H1 (cell line): Measurements from ENCODE around the gene NELL2. TPM values are rescaled to one million over a fixed set of nuclear protein-coding genes. Genes with fewer than 3 reads are reported as not detected.

Experiments used
- CTCF ChIA-PET: fragments of 300-600 bp; sonication (Branson Sonifier 250); formaldehyde crosslinking; loops from one replicate; lab custom pipeline; 2021; ENCODE audit not compliant: partially characterized antibody; lab: Charles Lee
- POLR2A ChIA-PET: fragments of 300-600 bp; sonication (Branson Sonifier 250); formaldehyde crosslinking; loops from one replicate; lab custom pipeline; 2021; ENCODE audit warnings: inconsistent platforms; ENCODE audit not compliant: partially characterized antibody; lab: Charles Lee
- DNase-seq, 2 experiments: peaks; one replicate each; pipeline versions ENCODE4 v3.0.0 to v3.0.0-alpha.2; 2010 to 2022; ENCODE audit warnings: low spot score in 2 of 2, low read depth in 1 of 2, mixed read lengths in 1 of 2
- FAIRE-seq: peaks from 2 replicates; lab custom pipeline; 2011; peaks lifted over from hg19 to GRCh38; lab: Jason Lieb, UNC
- H2AFZ ChIP-seq: 2 replicates; pipeline ENCODE4 v1.8.1; 2012; ENCODE audit warnings: low read length, inconsistent platforms
- H2AK5ac ChIP-seq: 2 replicates; pipeline ENCODE4 v1.6.1; 2013; ENCODE audit warnings: low read depth, low read length
- H2BK120ac ChIP-seq: replicated peaks from 2 replicates; pipeline ENCODE3; 2013; ENCODE audit warnings: low read depth, low read length, inconsistent platforms
- H2BK12ac ChIP-seq: 2 replicates; pipeline ENCODE4 v1.6.1; 2013; ENCODE audit warnings: low read depth, low read length
- H2BK15ac ChIP-seq: 2 replicates; pipeline ENCODE4 v1.6.1; 2013; ENCODE audit warnings: low read length
- H2BK20ac ChIP-seq: 2 replicates; pipeline ENCODE4 v1.6.1; 2013; ENCODE audit warnings: low read length
- H2BK5ac ChIP-seq: 2 replicates; pipeline ENCODE4 v1.6.1; 2013; ENCODE audit warnings: low read depth, low read length
- H3K14ac ChIP-seq: 2 replicates; pipeline ENCODE4 v1.6.1; 2013; ENCODE audit warnings: inconsistent platforms; ENCODE audit not compliant: insufficient read length
- H3K18ac ChIP-seq: 2 replicates; pipeline ENCODE4 v1.6.1; 2013; ENCODE audit warnings: low read length; ENCODE audit errors: extremely low read depth
- H3K23ac ChIP-seq: 2 replicates; pipeline ENCODE4 v1.6.1; 2013; ENCODE audit warnings: inconsistent platforms; ENCODE audit not compliant: insufficient read length
- H3K23me2 ChIP-seq: 2 replicates; pipeline ENCODE4 v1.6.1; 2013; ENCODE audit warnings: low read depth, low read length
- H3K27ac ChIP-seq: 2 replicates; pipeline ENCODE4 v1.6.1; 2011; ENCODE audit warnings: low read depth, low read length, inconsistent platforms
- H3K27me3 ChIP-seq, 4 experiments: replicated peaks in 1 of 4; 1 replicate in 1 of 4; 2 replicates in 3 of 4; pipeline versions ENCODE4 v1.6.1 to v1.8.1; 2011 to 2013; ENCODE audit warnings: low read length in 3 of 4, mild to moderate bottlenecking in 3 of 4, inconsistent platforms in 2 of 4, mixed read lengths in 2 of 4, moderate library complexity in 1 of 4; ENCODE audit not compliant: control insufficient read depth in 3 of 4, insufficient read depth in 3 of 4; ENCODE audit errors: extremely low read depth in 1 of 4
- H3K36me3 ChIP-seq, 4 experiments: 2 replicates each; pipeline versions ENCODE4 v1.6.1 to v1.8.1; 2011 to 2013; ENCODE audit warnings: mild to moderate bottlenecking in 4 of 4, low read length in 3 of 4, moderate library complexity in 2 of 4, control low read depth in 1 of 4, inconsistent platforms in 1 of 4; ENCODE audit not compliant: insufficient read depth in 4 of 4, control insufficient read depth in 2 of 4
- H3K4ac ChIP-seq: replicated peaks from 2 replicates; pipeline ENCODE3; 2013; ENCODE audit warnings: low read length, low read depth, mixed read lengths, inconsistent platforms; ENCODE audit not compliant: insufficient read length
- H3K4me1 ChIP-seq, 4 experiments: replicated peaks in 1 of 4; 1 replicate in 1 of 4; 2 replicates in 3 of 4; pipeline versions ENCODE4 v1.6.1 to v1.8.1; 2011 to 2013; ENCODE audit warnings: low read length in 3 of 4, inconsistent platforms in 2 of 4, mixed read lengths in 1 of 4; ENCODE audit not compliant: insufficient read depth in 4 of 4, control insufficient read depth in 3 of 4
- H3K4me2 ChIP-seq, 2 experiments: 2 replicates each; pipeline versions ENCODE4 v1.6.1 to v1.8.1; 2011 to 2013; ENCODE audit warnings: low read depth in 2 of 2, low read length in 2 of 2, control low read depth in 1 of 2, inconsistent platforms in 1 of 2, mild to moderate bottlenecking in 1 of 2; ENCODE audit not compliant: insufficient read depth in 1 of 2
- H3K4me3 ChIP-seq, 4 experiments: fragments of 200-600, 300-600 bp in 1 of 4; sonication (generic), shearing (Covaris generic), sonication (Bioruptor Twin) in 1 of 4; 2 replicates each; pipeline versions ENCODE4 v1.5.1 to v1.8.1; 2011 to 2016; ENCODE audit warnings: low read length in 4 of 4, low read depth in 3 of 4, control low read depth in 2 of 4, inconsistent platforms in 2 of 4, mild to moderate bottlenecking in 2 of 4, mixed read lengths in 1 of 4, moderate library complexity in 1 of 4; ENCODE audit not compliant: insufficient read depth in 2 of 4; ENCODE audit errors: extremely low read depth in 1 of 4
- H3K56ac ChIP-seq: replicated peaks from 2 replicates; pipeline ENCODE3; 2013; ENCODE audit warnings: low read depth, mild to moderate bottlenecking, mixed read lengths, low read length, inconsistent platforms; ENCODE audit not compliant: insufficient read length
- H3K79me1 ChIP-seq: 2 replicates; pipeline ENCODE4 v1.6.1; 2013; ENCODE audit warnings: low read depth, low read length, control low read depth
- H3K79me2 ChIP-seq, 2 experiments: 2 replicates each; pipeline versions ENCODE4 v1.6.1 to v1.8.1; 2012 to 2013; ENCODE audit warnings: low read length in 2 of 2, mild to moderate bottlenecking in 2 of 2, inconsistent platforms in 1 of 2; ENCODE audit not compliant: insufficient read depth in 2 of 2, control insufficient read depth in 1 of 2
- H3K9ac ChIP-seq, 4 experiments: replicated peaks in 1 of 4; 1 replicate in 1 of 4; 2 replicates in 3 of 4; pipeline versions ENCODE4 v1.6.1 to v1.8.1; 2011 to 2013; ENCODE audit warnings: low read depth in 3 of 4, low read length in 3 of 4, control low read depth in 2 of 4, mild to moderate bottlenecking in 2 of 4, moderate library complexity in 2 of 4, inconsistent platforms in 1 of 4; ENCODE audit errors: extremely low read depth in 1 of 4
- H3K9me3 ChIP-seq, 2 experiments: 2 replicates each; pipeline versions ENCODE4 v1.6.1 to v1.8.1; 2012 to 2013; ENCODE audit warnings: mild to moderate bottlenecking in 2 of 2, moderate library complexity in 2 of 2, control low read depth in 1 of 2, inconsistent platforms in 1 of 2, low read depth in 1 of 2, low read length in 1 of 2, mixed read lengths in 1 of 2; ENCODE audit not compliant: insufficient read depth in 2 of 2
- H4K20me1 ChIP-seq, 2 experiments: replicated peaks in 1 of 2; 2 replicates each; pipeline versions ENCODE3 to v1.8.1; 2011 to 2013; ENCODE audit warnings: inconsistent platforms in 2 of 2, low read length in 2 of 2, mild to moderate bottlenecking in 1 of 2; ENCODE audit not compliant: insufficient read depth in 2 of 2, control insufficient read depth in 1 of 2
- H4K5ac ChIP-seq: 2 replicates; pipeline ENCODE4 v1.6.1; 2013; ENCODE audit warnings: low read length, low read depth, mixed read lengths, inconsistent platforms; ENCODE audit not compliant: insufficient read length
- H4K8ac ChIP-seq: 2 replicates; pipeline ENCODE4 v1.8.0; 2013; ENCODE audit warnings: mild to moderate bottlenecking, moderate library complexity, low read length, inconsistent platforms; ENCODE audit not compliant: insufficient read depth; ENCODE audit errors: extremely low read depth
- H4K91ac ChIP-seq: replicated peaks from 2 replicates; pipeline ENCODE3; 2013; ENCODE audit warnings: low read length, mixed read lengths, inconsistent platforms; ENCODE audit not compliant: insufficient read length
- BRCA1 ChIP-seq: IDR thresholded peaks from 2 replicates; pipeline ENCODE4 v1.6.1; 2012; ENCODE audit warnings: low read depth, low read length, improper control_type of control experiment
- CBX5 ChIP-seq: fragments of 300-800, 300-1000 bp; sonication (generic); IDR thresholded peaks from 2 replicates; pipeline ENCODE4 v1.7.1; 2016; ENCODE audit warnings: antibody characterized with exemption, low read length, low read depth
- CTBP2 ChIP-seq: IDR thresholded peaks from 2 replicates; pipeline ENCODE4 v1.7.0; 2011; ENCODE audit warnings: borderline replicate concordance, mild to moderate bottlenecking, moderate library complexity, mixed read lengths, low read length; ENCODE audit not compliant: insufficient read depth, insufficient read length
- EP300 ChIP-seq, 2 experiments: IDR thresholded peaks; 1 replicate in 1 of 2; 2 replicates in 1 of 2; pipeline ENCODE4 v1.6.1; 2011 to 2012; ENCODE audit warnings: low read depth in 2 of 2, low read length in 2 of 2, mild to moderate bottlenecking in 2 of 2, borderline replicate concordance in 1 of 2, inconsistent platforms in 1 of 2, moderate library complexity in 1 of 2
- GABPA ChIP-seq: IDR thresholded peaks from 2 replicates; pipeline ENCODE4 v1.6.1; 2011; ENCODE audit warnings: mild to moderate bottlenecking, low read length, moderate library complexity, borderline replicate concordance; ENCODE audit not compliant: insufficient read depth
- JUND ChIP-seq: IDR thresholded peaks from 2 replicates; pipeline ENCODE4 v1.6.1; 2011; ENCODE audit warnings: mild to moderate bottlenecking, improper control_type of control experiment, low read length
- POU5F1 ChIP-seq: IDR thresholded peaks from 2 replicates; pipeline ENCODE4 v1.6.1; 2011; ENCODE audit warnings: low read depth, mild to moderate bottlenecking, low read length, moderate library complexity
- SAP30 ChIP-seq: fragments of 300-600 bp; sonication (generic); IDR thresholded peaks from 2 replicates; pipeline ENCODE4 v1.7.1; 2012; ENCODE audit warnings: low read length, moderate library complexity, mild to moderate bottlenecking, inconsistent platforms; ENCODE audit not compliant: insufficient read depth, insufficient replicate concordance
- WGBS, 2 experiments: shearing (Covaris generic) in 1 of 2; methylation state at CpG; one replicate each; pipeline versions ENCODE4 v1.1.6 to v1.1.7; 2013 to 2015; ENCODE audit warnings: low lambda C conversion rate in 2 of 2, mixed read lengths in 2 of 2, inconsistent platforms in 1 of 2, low coverage in 1 of 2, missing lambda C conversion rate in 1 of 2; ENCODE audit not compliant: insufficient replicate concordance in 2 of 2, insufficient coverage in 1 of 2, insufficient read length in 1 of 2; ENCODE audit errors: extremely low coverage in 1 of 2, missing lambda C conversion rate in 1 of 2; 5-methylcytosine and 5-hydroxymethylcytosine counted together
- polyA plus RNA-seq, 7 experiments: library from polyadenylated mRNA; depleted of rRNA in 3 of 7; stranded (reverse) in 5 of 7; unstranded in 2 of 7; fragments of >200 nt in 5 of 7; fragments of 200-250 nt in 2 of 7; gene quantifications; 1 replicate in 5 of 7; 2 replicates in 1 of 7; 4 replicates in 1 of 7; pipeline versions ENCODE4 v1.2.1 to v1.2.3, GENCODE V29; 2011 to 2013; ENCODE audit warnings: missing spikeins in 2 of 7, mixed read lengths in 2 of 7
- total RNA-seq: library from RNA; stranded (reverse); fragmentation: NEBNext Ultra II Directional; extraction: Animal tissue kit (Norgen Biotek cat#: 25700); gene quantifications from 2 replicates; pipeline ENCODE4 v1.2.1, GENCODE V29; 2021

Gene NELL2
- total and polyA plus RNA-seq, 2 of the 8 experiments (the other 6 are each of a cell fraction or from before 2014, with no cell fraction given), result 54.2 to 56.8 TPM

DNA sequence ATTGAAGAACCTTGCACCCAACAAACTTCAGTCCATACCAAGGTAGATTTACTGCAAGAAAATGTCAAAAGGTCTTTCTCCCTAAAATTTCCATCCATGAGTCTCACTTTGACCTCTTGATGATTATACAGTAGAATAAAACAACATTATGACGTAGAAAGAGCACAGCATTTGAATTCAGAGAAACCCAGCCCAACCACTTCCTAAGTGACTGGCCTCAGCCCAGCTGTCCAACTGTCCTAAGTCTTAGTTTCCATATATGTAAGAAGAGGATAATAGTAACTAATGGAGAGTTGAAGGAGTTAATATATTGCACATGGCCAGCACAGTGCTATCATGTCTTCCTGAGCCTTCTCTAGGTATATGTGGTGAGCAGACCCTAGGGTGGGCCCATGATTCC, 41.0 kb upstream of the NELL2 start:
- H3K36me3 ChIP-seq, result no peaks in the 10 kb centered on the region
- H3K56ac ChIP-seq, result no peak overlapping the region
- FAIRE-seq (no peak), DNase-seq (no peak)
- no peaks in the 10 kb centered on the region for H4K20me1 ChIP-seq
- H4K91ac ChIP-seq, result no peak overlapping the region
- no peak overlapping the region for H2BK5ac ChIP-seq
- H3K9ac ChIP-seq, result no peak overlapping the region
- no peak overlapping the region for H3K18ac ChIP-seq
- POLR2A ChIA-PET, result interaction anchor here (0.7 kb wide), 1 partner anchor 12 kb away, joined by 3 read pairs; no protein-coding TSS in a partner anchor
- no peaks in the 10 kb centered on the region for H3K79me1 ChIP-seq
- no peak overlapping the region for H3K4me3 ChIP-seq
- no peak overlapping the region for H2BK20ac ChIP-seq
- no peaks in the 10 kb centered on the region for H3K27me3 ChIP-seq
- H4K5ac ChIP-seq, result no peak overlapping the region
- no peak overlapping the region for H3K27ac ChIP-seq
- peaks cover 0 to 5% (median under 1%) of the 10 kb centered on the region in 4 experiments; a peak in 2 of 7 replicates for H3K4me1 ChIP-seq
- H3K14ac ChIP-seq, result no peak overlapping the region
- no peak overlapping the region for H3K23ac ChIP-seq
- H2BK15ac ChIP-seq, result no peak overlapping the region
- no peak overlapping the region for H2AK5ac ChIP-seq
- no peak overlapping the region for H4K8ac ChIP-seq
- H2BK120ac ChIP-seq, result no peak overlapping the region
- CTCF ChIA-PET, result no interaction called here
- WGBS, 2 experiments, result 95% methylated on average over 1 of the region's 1 CpG; no CpG with 5 or more reads in 1 of the 2 experiments
- H3K4me2 ChIP-seq, result no peak overlapping the region
- H2AFZ ChIP-seq, result no peak overlapping the region
- H3K23me2 ChIP-seq, result peaks cover 2% of the 10 kb centered on the region; the same call in 1 of the 2 replicates
- H3K79me2 ChIP-seq, result no peaks in the 10 kb centered on the region
- H3K4ac ChIP-seq, result no peak overlapping the region
- no peaks in the 10 kb centered on the region for H3K9me3 ChIP-seq
- H2BK12ac ChIP-seq, result no peak overlapping the region
- TF ChIP-seq JUND (no peak), EP300 (IDR thresholded peaks at IDR 0.05; ENCODE audit: borderline replicate concordance in 1 of 2, low read depth in 2 of 2, low read length in 2 of 2) (no peak), CBX5 (no peak), POU5F1 (no peak), CTBP2 (no peak), BRCA1 (no peak), GABPA (no peak), SAP30 (no peak)
